DLD1 (cell line): Measurements from ENCODE around the gene ENAH.
"Not testable (repeated sequence)": the region's sequence is repeated elsewhere in the genome, so short reads cannot be mapped to it uniquely, and the experiment has no call there.

Source experiments
- in situ Hi-C: cut with HindIII; loops from 2 replicates; pipeline ENCODE4 v1.10.0; 2017; ENCODE audit warnings: low sequenced_read_pairs

Gene ENAH

GRCh38 chr1:225533238-225533637 is 119.7 kb downstream of the ENAH start:
- in situ Hi-C loops: no loop called here

DNA sequence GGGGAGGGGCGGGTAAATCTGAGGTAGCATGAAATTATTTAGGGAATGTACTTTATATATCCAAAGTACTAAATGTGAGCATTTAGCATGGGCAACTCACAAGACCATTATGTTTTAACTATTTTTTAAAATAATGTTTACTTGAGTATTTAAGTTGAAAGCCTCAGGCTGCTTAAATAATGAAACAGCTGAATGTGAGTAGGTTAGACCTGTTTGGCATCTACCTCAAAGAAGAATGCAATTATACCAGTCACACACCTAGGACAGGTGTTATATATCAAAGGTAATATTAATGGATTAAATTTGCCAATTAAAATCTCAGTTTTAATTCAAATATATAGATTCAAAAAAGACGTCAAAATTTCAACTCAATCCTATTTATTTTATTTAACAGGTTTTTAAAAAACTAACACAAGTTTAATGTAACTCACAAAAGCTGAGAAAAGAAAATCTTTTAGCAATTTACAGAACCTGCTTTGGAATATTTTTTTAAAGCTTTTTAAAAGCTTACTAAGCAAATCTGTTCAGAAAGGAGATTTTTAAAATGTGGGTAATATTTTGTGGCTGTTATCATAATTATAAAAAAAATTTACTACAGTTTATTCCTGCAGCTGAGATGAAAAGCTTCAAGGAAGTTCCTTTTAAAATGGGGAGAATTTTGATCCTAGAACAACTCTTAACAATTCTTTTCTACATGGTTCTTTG is 120.5 kb downstream of the ENAH start:
- in situ Hi-C loops: no loop called here

DNA sequence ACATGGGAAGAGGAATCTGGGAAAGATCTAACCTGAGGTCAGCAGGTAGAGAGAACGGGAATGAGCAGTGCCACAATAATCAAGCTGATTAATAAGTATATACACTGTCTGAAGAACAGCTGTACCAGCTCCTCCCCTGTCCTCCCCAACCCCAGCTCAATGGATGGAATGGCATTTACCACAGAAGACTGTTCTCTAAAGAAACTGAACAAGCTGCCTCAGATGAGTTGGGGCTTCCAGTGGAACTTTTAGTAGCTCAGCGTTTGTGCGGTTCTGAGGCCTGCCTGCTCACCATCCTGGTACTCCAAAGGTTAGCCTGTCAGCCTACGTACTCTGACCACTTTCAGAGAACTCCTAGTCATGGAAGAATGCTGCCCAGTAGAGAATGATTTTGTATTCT is 123.2 kb downstream of the ENAH start:
- in situ Hi-C loops: no loop called here

DNA sequence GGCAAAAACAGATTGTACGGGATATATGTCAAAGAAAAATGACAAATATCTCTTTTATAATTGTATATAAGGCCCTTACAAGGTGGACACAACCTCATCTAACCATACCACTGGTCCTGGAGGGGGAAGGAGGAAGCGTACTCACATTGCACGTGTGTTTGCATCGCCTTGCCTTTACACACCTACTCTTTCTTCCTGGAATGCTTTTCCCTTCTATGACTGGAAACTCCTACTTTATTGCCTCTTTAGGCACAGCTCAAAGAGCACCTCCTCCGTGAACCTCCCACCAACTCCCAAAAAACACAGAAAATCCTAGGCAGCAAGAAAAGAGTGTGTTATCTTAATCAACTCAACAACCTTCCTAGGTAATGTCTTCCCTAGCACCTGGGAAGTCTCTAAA is 125.3 kb downstream of the ENAH start:
- in situ Hi-C loops: no loop called here

GRCh38 chr1:225526878-225527277 is 126.0 kb downstream of the ENAH start:
- in situ Hi-C loops: no loop called here

- in situ Hi-C loops: no loop called here
Observed at GRCh38 chr1:225525377-225525776, 127.5 kb downstream of the ENAH start.

DNA sequence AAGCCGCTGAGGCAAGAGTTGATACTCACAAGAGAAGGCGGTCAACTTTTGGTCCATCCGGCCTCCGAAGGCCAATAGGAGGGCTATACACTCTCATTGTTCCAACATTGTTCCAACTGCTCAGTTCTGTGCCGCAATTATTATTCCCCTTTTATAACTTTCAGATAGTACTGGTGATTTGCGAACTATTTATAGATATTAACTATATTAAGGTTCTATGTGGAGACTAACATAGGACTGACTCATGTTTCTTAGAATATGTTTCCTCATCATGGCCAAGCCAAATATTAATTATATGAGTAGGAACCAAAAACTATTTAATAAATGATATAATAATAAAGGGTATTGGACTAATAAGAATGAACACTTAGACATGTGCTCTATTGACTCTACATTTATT is 128.4 kb downstream of the ENAH start:
- in situ Hi-C loops: no loop called here

GRCh38 chr1:225523263-225523950 is 129.5 kb downstream of the ENAH start:
- in situ Hi-C loops: no loop called here

- in situ Hi-C loops: no loop called here
Observed at GRCh38 chr1:225522588-225523262, 130.2 kb downstream of the ENAH start.

- in situ Hi-C loops: no loop called here
Observed at GRCh38 chr1:225520587-225521227, 132.2 kb downstream of the ENAH start.

GRCh38 chr1:225519166-225519863 is 133.6 kb downstream of the ENAH start:
- in situ Hi-C loops: no loop called here

DNA sequence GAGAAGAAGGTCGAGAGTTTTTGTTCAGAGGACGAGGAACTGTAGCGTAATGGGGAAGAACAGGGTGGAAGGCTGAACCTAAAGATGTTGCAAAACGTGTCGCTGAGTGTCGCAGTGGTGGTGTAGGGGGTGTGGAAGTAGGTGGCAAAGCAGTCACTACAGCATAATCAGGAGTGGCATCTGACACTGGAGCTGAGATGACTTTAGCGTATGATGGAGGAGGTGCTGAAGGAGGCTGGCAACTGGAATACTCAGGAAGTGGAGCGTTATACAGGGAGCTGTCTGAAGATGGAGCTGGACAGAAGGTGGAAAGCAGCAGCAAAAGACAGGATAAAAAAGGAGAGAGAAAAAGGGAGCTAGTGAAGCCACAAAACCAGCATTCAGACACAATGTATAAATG is 135.2 kb downstream of the ENAH start:
- in situ Hi-C loops: no loop called here

DNA sequence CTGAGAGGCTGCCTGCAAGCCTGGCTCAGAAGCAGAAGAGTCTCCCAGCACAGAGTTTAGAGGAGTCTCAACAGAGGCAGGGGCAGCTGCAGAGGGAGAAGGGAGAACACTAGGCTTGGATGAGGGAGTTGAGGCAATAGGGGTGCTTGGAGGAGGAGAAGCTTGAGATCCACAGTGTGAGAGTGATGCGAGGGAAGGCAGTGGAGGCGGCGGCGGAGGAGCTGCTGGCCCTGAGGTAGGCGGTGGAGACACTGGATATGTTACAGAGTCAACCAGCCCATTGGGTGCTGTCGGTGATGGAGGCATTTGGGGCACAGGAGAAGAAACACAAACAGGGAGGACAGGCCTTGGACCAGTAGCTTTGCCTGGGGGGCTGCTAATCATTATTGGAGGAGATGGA is 135.7 kb downstream of the ENAH start:
- in situ Hi-C loops: no loop called here

GRCh38 chr1:225514671-225515081 is 138.2 kb downstream of the ENAH start:
- in situ Hi-C loops: no loop called here

GRCh38 chr1:225513576-225513975 is 139.3 kb downstream of the ENAH start:
- in situ Hi-C loops: not testable (repeated sequence)

- in situ Hi-C loops: no loop called here
Observed at GRCh38 chr1:225511828-225512381, 141.0 kb downstream of the ENAH start.

- in situ Hi-C loops: not testable (repeated sequence)
Observed at GRCh38 chr1:225510740-225511139, 142.2 kb downstream of the ENAH start.

GRCh38 chr1:225509770-225510169 is 143.2 kb downstream of the ENAH start:
- in situ Hi-C loops: no loop called here

DNA sequence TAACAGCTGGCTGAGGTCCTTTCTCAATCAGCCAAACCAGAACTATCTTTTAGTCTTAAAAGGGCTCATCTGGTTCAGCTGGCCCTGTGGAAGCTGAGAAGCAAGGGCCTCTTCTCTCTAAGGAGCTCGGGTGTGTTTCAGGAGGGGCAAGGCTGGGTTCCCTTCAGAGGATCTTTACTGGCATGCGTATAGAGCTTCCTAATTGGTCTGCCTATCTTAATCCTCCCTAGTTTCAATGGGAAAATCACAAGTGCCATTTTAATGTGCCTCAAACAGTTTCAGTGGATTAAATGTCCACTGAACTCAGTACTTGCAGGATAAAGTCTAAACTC is 143.6 kb downstream of the ENAH start:
- in situ Hi-C loops: no loop called here

DNA sequence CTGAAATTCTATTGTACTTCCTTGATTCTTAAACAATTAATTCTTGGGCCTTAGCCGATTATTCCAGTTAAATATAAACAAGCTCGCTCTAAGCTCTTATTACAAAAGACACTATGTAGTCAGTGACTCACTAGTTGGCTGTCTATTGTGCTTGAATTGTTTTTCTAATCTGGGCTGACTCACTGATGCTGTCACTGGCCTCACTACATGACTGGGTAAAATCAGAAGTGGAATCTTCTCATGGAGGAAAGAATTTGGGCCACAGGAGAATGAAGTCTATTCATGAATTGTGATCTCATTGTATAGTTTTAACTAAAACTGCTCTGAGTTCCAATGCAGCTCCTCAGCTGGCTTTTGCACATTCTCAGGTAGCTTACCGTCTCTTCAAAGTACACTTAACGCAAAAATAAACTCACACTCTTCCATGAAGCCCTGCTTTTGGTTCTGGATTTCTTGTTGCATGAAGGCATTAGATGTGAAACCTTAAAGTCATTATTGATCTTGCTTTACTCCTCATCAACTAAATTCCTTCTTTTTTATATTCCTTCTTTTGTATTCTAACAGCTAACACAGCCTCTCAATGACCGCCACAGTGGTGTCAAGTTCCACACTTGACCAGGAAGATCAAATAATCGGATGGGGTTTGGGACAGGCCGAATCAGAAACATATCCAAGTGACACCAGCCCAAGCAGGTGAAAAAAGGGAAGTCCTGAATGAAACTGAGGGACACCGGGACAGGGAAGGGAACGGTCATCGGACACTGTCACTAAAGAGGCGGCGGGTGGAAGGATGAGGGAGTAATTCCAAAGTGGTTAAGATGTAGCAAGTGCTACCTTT is 144.2 kb downstream of the ENAH start:
- in situ Hi-C loops: no loop called here
